IMR-90 (cell line): ENCODE data around the gene USP14. TPM values are rescaled to one million over a fixed set of nuclear protein-coding genes. Genes with fewer than 3 reads are reported as not detected.

Experiments
- ATAC-seq: fragments of 200-7000 bp; cut with Tn5 transposase; 2 replicates; pipeline ENCODE4 v1.9.1; 2020; ENCODE audit warnings: low read depth, mild to moderate bottlenecking, moderate library complexity
- BruUV-seq: library from RNA; stranded (reverse); fragments of 400-500 nt; replicated peaks from 2 replicates; lab custom pipeline; 2021; lab: Mats Ljungman, UMichigan
- CTCF ChIA-PET: fragments of 300-600 bp; formaldehyde crosslinking; extraction: SDS; loops from one replicate; lab custom pipeline; 2021; ENCODE audit warnings: antibody characterized with exemption; lab: Yijun Ruan, JAX
- POLR2A ChIA-PET: fragments of 300-600 bp; sonication (Branson Sonifier 250); formaldehyde crosslinking; loops from one replicate; lab custom pipeline; 2022; ENCODE audit warnings: antibody characterized with exemption; ENCODE audit not compliant: unreplicated experiment; lab: Charles Lee
- DNase-seq: peaks from one replicate; pipeline ENCODE4 v3.0.0; 2013
- H2AFZ ChIP-seq: replicated peaks from 2 replicates; pipeline ENCODE3; 2013; ENCODE audit warnings: low read length, mild to moderate bottlenecking; ENCODE audit not compliant: poor library complexity
- H2AK5ac ChIP-seq: 2 replicates; pipeline ENCODE4 v1.6.1; 2013; ENCODE audit warnings: low read depth, low read length, inconsistent platforms
- H2AK9ac ChIP-seq: replicated peaks from 2 replicates; pipeline ENCODE3; 2013; ENCODE audit warnings: mild to moderate bottlenecking, low read depth, low read length, moderate library complexity; ENCODE audit not compliant: poor library complexity
- H2BK120ac ChIP-seq: 2 replicates; pipeline ENCODE4 v1.6.1; 2013; ENCODE audit warnings: low read depth, low read length, inconsistent platforms
- H2BK15ac ChIP-seq: 3 replicates; pipeline ENCODE4 v1.6.1; 2013; ENCODE audit warnings: low read depth, low read length, inconsistent platforms
- H2BK20ac ChIP-seq: 2 replicates; pipeline ENCODE4 v1.6.1; 2013; ENCODE audit warnings: low read depth, mild to moderate bottlenecking, inconsistent platforms, low read length, moderate library complexity
- H2BK5ac ChIP-seq: 2 replicates; pipeline ENCODE4 v1.6.1; 2013; ENCODE audit warnings: mild to moderate bottlenecking, low read depth, low read length, inconsistent platforms; ENCODE audit not compliant: poor library complexity, severe bottlenecking
- H3K14ac ChIP-seq: replicated peaks from 2 replicates; pipeline ENCODE4 v1.6.1; 2013; ENCODE audit warnings: low read depth, low read length, inconsistent platforms
- H3K18ac ChIP-seq: 2 replicates; pipeline ENCODE4 v1.6.1; 2013; ENCODE audit warnings: low read depth, low read length, control low read depth
- H3K23ac ChIP-seq: 2 replicates; pipeline ENCODE4 v1.6.1; 2013; ENCODE audit warnings: low read depth, low read length, inconsistent platforms
- H3K27ac ChIP-seq: 2 replicates; pipeline ENCODE4 v1.5.1; 2013; ENCODE audit warnings: mild to moderate bottlenecking, control low read depth, low read length; ENCODE audit not compliant: insufficient read depth
- H3K27me3 ChIP-seq: 2 replicates; pipeline ENCODE4 v1.6.1; 2013; ENCODE audit warnings: low read length; ENCODE audit not compliant: control insufficient read depth, insufficient read depth
- H3K36me3 ChIP-seq: 2 replicates; pipeline ENCODE4 v1.6.1; 2013; ENCODE audit warnings: low read length, mixed read lengths; ENCODE audit not compliant: control insufficient read depth, insufficient read depth
- H3K4ac ChIP-seq: 2 replicates; pipeline ENCODE4 v1.6.1; 2013; ENCODE audit warnings: low read depth, low read length, inconsistent platforms
- H3K4me1 ChIP-seq: 2 replicates; pipeline ENCODE4 v1.6.1; 2013; ENCODE audit warnings: low read length, mixed read lengths; ENCODE audit not compliant: control insufficient read depth, insufficient read depth
- H3K4me2 ChIP-seq: 2 replicates; pipeline ENCODE4 v1.6.1; 2013; ENCODE audit warnings: low read depth, mild to moderate bottlenecking, control low read depth, low read length, moderate library complexity
- H3K4me3 ChIP-seq: 2 replicates; pipeline ENCODE4 v1.5.1; 2013; ENCODE audit warnings: low read depth, mild to moderate bottlenecking, control low read depth, low read length, moderate library complexity; ENCODE audit not compliant: insufficient read depth
- H3K56ac ChIP-seq: 2 replicates; pipeline ENCODE4 v1.6.1; 2013; ENCODE audit warnings: low read length, inconsistent platforms; ENCODE audit not compliant: insufficient read depth; ENCODE audit errors: extremely low read depth
- H3K79me1 ChIP-seq, 2 experiments: 2 replicates each; pipeline ENCODE4 v1.6.1; 2013; ENCODE audit warnings: low read length in 2 of 2, inconsistent platforms in 1 of 2, low read depth in 1 of 2
- H3K9ac ChIP-seq: 2 replicates; pipeline ENCODE4 v1.6.1; 2013; ENCODE audit warnings: low read depth, low read length, control low read depth
- H3K9me1 ChIP-seq: 2 replicates; pipeline ENCODE4 v1.6.1; 2013; ENCODE audit warnings: low read length, inconsistent platforms; ENCODE audit not compliant: insufficient read depth
- H3K9me3 ChIP-seq: 2 replicates; pipeline ENCODE4 v1.6.1; 2013; ENCODE audit warnings: low read length; ENCODE audit not compliant: control insufficient read depth, insufficient read depth
- H4K20me1 ChIP-seq: 2 replicates; pipeline ENCODE4 v1.6.1; 2013; ENCODE audit warnings: low read length, inconsistent platforms; ENCODE audit not compliant: insufficient read depth
- H4K5ac ChIP-seq: 2 replicates; pipeline ENCODE4 v1.6.1; 2013; ENCODE audit warnings: mild to moderate bottlenecking, low read depth, low read length, control low read depth
- H4K8ac ChIP-seq, 2 experiments: 2 replicates each; pipeline ENCODE4 v1.6.1; 2013; ENCODE audit warnings: low read depth in 2 of 2, low read length in 2 of 2, control low read depth in 1 of 2, inconsistent platforms in 1 of 2
- H4K91ac ChIP-seq: 2 replicates; pipeline ENCODE4 v1.6.1; 2013; ENCODE audit warnings: low read depth, low read length, inconsistent platforms; ENCODE audit not compliant: insufficient read depth
- BHLHE40 ChIP-seq: fragments of 150-350 bp; IDR thresholded peaks from 2 replicates; pipeline ENCODE4 v1.6.1; 2016; ENCODE audit warnings: mild to moderate bottlenecking, low read depth, low read length
- CEBPB ChIP-seq: IDR thresholded peaks from 2 replicates; pipeline ENCODE4 v1.6.1; 2012; ENCODE audit warnings: low read depth, low read length, improper control_type of control experiment
- CTCF ChIP-seq: conservative IDR thresholded peaks from 2 replicates; pipeline ENCODE4 v1.5.1; 2012; ENCODE audit warnings: mild to moderate bottlenecking, low read depth, low read length, improper control_type of control experiment
- FOS ChIP-seq: fragments of 150-350 bp; IDR thresholded peaks from 2 replicates; pipeline ENCODE4 v1.6.1; 2016; ENCODE audit warnings: low read depth, low read length
- MAFK ChIP-seq: IDR thresholded peaks from 2 replicates; pipeline ENCODE4 v1.6.1; 2012; ENCODE audit warnings: low read depth, low read length, improper control_type of control experiment
- MAZ ChIP-seq: IDR thresholded peaks from 2 replicates; pipeline ENCODE4 v1.6.1; 2012; ENCODE audit warnings: low read depth, mild to moderate bottlenecking, low read length, improper control_type of control experiment, moderate library complexity, borderline replicate concordance
- MXI1 ChIP-seq: IDR thresholded peaks from 2 replicates; pipeline ENCODE4 v1.6.1; 2012; ENCODE audit warnings: low read depth, mild to moderate bottlenecking, low read length, moderate library complexity, borderline replicate concordance
- NFE2L2 ChIP-seq: fragments of 150-350 bp; IDR thresholded peaks from 2 replicates; pipeline ENCODE4 v1.6.1; 2016; ENCODE audit warnings: low read depth, mild to moderate bottlenecking, low read length
- RAD21 ChIP-seq: IDR thresholded peaks from 2 replicates; pipeline ENCODE4 v1.6.1; 2012; ENCODE audit warnings: low read length, improper control_type of control experiment
- RCOR1 ChIP-seq: IDR thresholded peaks from 2 replicates; pipeline ENCODE4 v1.6.1; 2012; ENCODE audit warnings: mild to moderate bottlenecking, low read length, improper control_type of control experiment; ENCODE audit not compliant: insufficient replicate concordance
- RFX5 ChIP-seq: IDR thresholded peaks from 2 replicates; pipeline ENCODE4 v1.8.0; 2012; ENCODE audit warnings: low read depth, mild to moderate bottlenecking, low read length, moderate library complexity
- SMC3 ChIP-seq: fragments of 150-350 bp; IDR thresholded peaks from 2 replicates; pipeline ENCODE4 v1.6.1; 2016; ENCODE audit warnings: low read depth, mild to moderate bottlenecking, antibody characterized with exemption, low read length, moderate library complexity
- WGBS, 2 experiments: methylation state at CpG; one replicate each; pipeline versions ENCODE4 v1.1.5 to v1.1.7; 2013; ENCODE audit warnings: missing lambda C conversion rate in 2 of 2; ENCODE audit not compliant: insufficient read length in 1 of 2; ENCODE audit errors: extremely low coverage in 2 of 2; 5-methylcytosine and 5-hydroxymethylcytosine counted together
- dilution Hi-C: fragments of 300-500 bp; cut with HindIII; formaldehyde crosslinking; loops from one replicate; pipeline ENCODE4 v1.14.3; 2018; ENCODE audit warnings: low sequenced_read_pairs; ENCODE audit not compliant: unreplicated experiment
- in situ Hi-C: fragments of 300-500 bp; cut with MboI; formaldehyde crosslinking; loops from 3 replicates; pipeline ENCODE4 v1.14.3; 2019; ENCODE audit warnings: low sequenced_read_pairs, inconsistent platforms, mixed read lengths
- intact Hi-C: fragments of 100-400 bp; cut with micrococcal nuclease; formaldehyde crosslinking; loops from 2 replicates; pipeline ENCODE4 v1.10.0; 2022
- polyA plus RNA-seq, 3 experiments: library from polyadenylated mRNA; depleted of rRNA; stranded (reverse); fragments of >200 nt; gene quantifications; 2 replicates each; pipeline ENCODE4 v1.2.3, GENCODE V29; 2012; ENCODE audit warnings: low replicate concordance in 1 of 3
- total RNA-seq: library from RNA; depleted of rRNA; stranded (reverse); fragments of >200 nt; gene quantifications from 2 replicates; pipeline ENCODE4 v1.2.3, GENCODE V29; 2012
- TF ChIP-seq, protein P1 (sequence below): fragments of 150-350 bp; IDR thresholded peaks from 2 replicates; pipeline ENCODE4 v1.6.1; 2016; ENCODE audit warnings: low read depth, mild to moderate bottlenecking, low read length, moderate library complexity, borderline replicate concordance

Gene USP14
- total and polyA plus RNA-seq, 2 of the 4 experiments (the other 2 are of a cell fraction): 11.5 to 32.4 TPM

DNA sequence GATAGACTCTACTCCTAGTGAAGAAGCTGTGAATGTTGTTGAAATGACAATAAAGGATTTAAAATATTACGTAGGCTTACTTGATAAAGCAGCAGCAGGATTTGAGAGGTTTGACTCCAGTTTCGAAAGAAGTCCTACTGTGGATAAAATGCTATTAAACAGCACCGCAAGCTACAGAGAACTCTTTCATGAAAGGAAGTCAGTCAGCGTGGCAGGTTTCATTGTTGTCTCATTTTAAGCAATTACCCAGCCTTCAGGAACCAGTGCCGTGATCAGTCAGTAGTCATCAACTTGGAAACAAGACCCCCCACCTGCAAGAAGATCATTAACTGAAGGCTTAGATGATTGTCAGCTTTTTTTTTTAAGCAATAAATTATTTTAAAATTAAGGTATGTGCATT lies 14.0 kb downstream of the USP14 start:
- Histone ChIP-seq H3K4me2 (no peak overlapping the region), H3K4me1 (no peaks in the 10 kb centered on the region), H2AK5ac (no peak overlapping the region), H2BK15ac (no peak overlapping the region), H3K18ac (no peak overlapping the region), H2BK5ac (no peak overlapping the region), H3K79me1 (peaks cover 15 to 32% of the 10 kb centered on the region in 2 experiments), H3K27me3 (no peaks in the 10 kb centered on the region), H3K9me1 (no peaks in the 10 kb centered on the region; the same call in 1 of the 2 replicates), H3K4ac (no peak overlapping the region), H2BK120ac (no peak overlapping the region), H4K8ac (no peak overlapping the region), H3K14ac (no peak overlapping the region), H3K9ac (no peak overlapping the region), H3K9me3 (no peaks in the 10 kb centered on the region), H3K27ac (no peak overlapping the region), H2BK20ac (no peak overlapping the region), H4K5ac (no peak overlapping the region), H3K23ac (no peak overlapping the region), H2AFZ (no peak overlapping the region), H3K36me3 (peaks cover 24% of the 10 kb centered on the region), H4K91ac (no peak overlapping the region), H3K4me3 (no peak overlapping the region), H3K56ac (no peak overlapping the region), H2AK9ac (no peak overlapping the region), H4K20me1 (no peaks in the 10 kb centered on the region; the same call in 1 of the 2 replicates)
- in situ Hi-C loops (no loop called here), intact Hi-C loops (no loop called here), dilution Hi-C loops (no loop called here)
- 93% methylated on average over 2 of the region's 5 CpGs; no CpG with 5 or more reads in 1 of the 2 experiments for WGBS, 2 experiments
- no peak for DNase-seq
- no peak for ATAC-seq
- TF ChIP-seq RCOR1: no peak
- no peak for TF ChIP-seq NFE2L2
- TF ChIP-seq, protein P1, sequence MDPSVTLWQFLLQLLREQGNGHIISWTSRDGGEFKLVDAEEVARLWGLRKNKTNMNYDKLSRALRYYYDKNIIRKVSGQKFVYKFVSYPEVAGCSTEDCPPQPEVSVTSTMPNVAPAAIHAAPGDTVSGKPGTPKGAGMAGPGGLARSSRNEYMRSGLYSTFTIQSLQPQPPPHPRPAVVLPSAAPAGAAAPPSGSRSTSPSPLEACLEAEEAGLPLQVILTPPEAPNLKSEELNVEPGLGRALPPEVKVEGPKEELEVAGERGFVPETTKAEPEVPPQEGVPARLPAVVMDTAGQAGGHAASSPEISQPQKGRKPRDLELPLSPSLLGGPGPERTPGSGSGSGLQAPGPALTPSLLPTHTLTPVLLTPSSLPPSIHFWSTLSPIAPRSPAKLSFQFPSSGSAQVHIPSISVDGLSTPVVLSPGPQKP: no peak
- TF ChIP-seq MXI1: no peak
- TF ChIP-seq FOS: no peak
- no peak for TF ChIP-seq CTCF
- TF ChIP-seq MAZ: no peak
- TF ChIP-seq SMC3: no peak
- TF ChIP-seq MAFK: no peak
- TF ChIP-seq BHLHE40: no peak
- no peak for TF ChIP-seq RAD21
- no peak for TF ChIP-seq CEBPB
- TF ChIP-seq RFX5: no peak
- CTCF ChIA-PET: no interaction called here
- no TSS peak for BruUV-seq
- POLR2A ChIA-PET: no interaction called here
